Immature natural killer cell (primary cell): ENCODE results near the gene GRIK1. TPM values are rescaled to one million over a fixed set of nuclear protein-coding genes. Genes with fewer than 3 reads are reported as not detected.

Experiments
- DNase-seq, 3 donors: peaks; one replicate each; pipeline ENCODE4 v3.0.0; 2022; ENCODE audit warnings: mixed read lengths in 1 of 3
- H3K27ac Mint-ChIP-seq, 6 donors: one replicate each; pipeline ENCODE4 v1.8.0; 2020; ENCODE audit warnings: mixed read lengths in 6 of 6, mild to moderate bottlenecking in 5 of 6, inconsistent platforms in 4 of 6, moderate library complexity in 3 of 6
- H3K27me3 Mint-ChIP-seq, 3 donors: one replicate each; pipeline ENCODE4 v1.8.0; 2020 to 2021; ENCODE audit warnings: low read depth in 3 of 3, mild to moderate bottlenecking in 3 of 3, mixed read lengths in 3 of 3, moderate library complexity in 3 of 3, inconsistent platforms in 1 of 3
- H3K36me3 Mint-ChIP-seq, 3 donors: one replicate each; pipeline ENCODE4 v1.8.0; 2020; ENCODE audit warnings: mixed read lengths in 3 of 3, inconsistent platforms in 2 of 3, mild to moderate bottlenecking in 2 of 3
- H3K4me1 Mint-ChIP-seq, 2 donors: one replicate each; pipeline ENCODE4 v1.8.0; 2020; ENCODE audit warnings: inconsistent platforms in 2 of 2, mild to moderate bottlenecking in 2 of 2, mixed read lengths in 2 of 2, moderate library complexity in 1 of 2
- H3K4me3 Mint-ChIP-seq, 5 donors: one replicate each; pipeline ENCODE4 v1.8.0; 2020; ENCODE audit warnings: mild to moderate bottlenecking in 5 of 5, mixed read lengths in 5 of 5, inconsistent platforms in 3 of 5, moderate library complexity in 3 of 5
- H3K9me3 Mint-ChIP-seq, 6 donors: one replicate each; pipeline ENCODE4 v1.8.0; 2020; ENCODE audit warnings: mild to moderate bottlenecking in 6 of 6, mixed read lengths in 6 of 6, inconsistent platforms in 4 of 6, moderate library complexity in 3 of 6
- polyA plus RNA-seq, 3 donors: library from polyadenylated mRNA; unstranded; fragments of 300-500 nt; fragmentation: Illumina TruSeq; gene quantifications; one replicate each; pipeline ENCODE4 v1.2.3, GENCODE V29; 2021

GRIK1 gene
- polyA plus RNA-seq, 3 donors from 2014 or later, result not detected

- H3K9me3 Mint-ChIP-seq, result peaks cover 0 to 4% (median 0%) of the 10 kb centered on the region in 6 donors
- H3K4me3 Mint-ChIP-seq, result no peak overlapping the region
- DNase-seq, result no peak
- H3K27me3 Mint-ChIP-seq, result peaks cover 0 to 5% (median under 1%) of the 10 kb centered on the region in 3 donors
- H3K4me1 Mint-ChIP-seq, result no peaks in the 10 kb centered on the region
- no peak overlapping the region for H3K27ac Mint-ChIP-seq
- H3K36me3 Mint-ChIP-seq, result peaks cover 0 to 10% (median 4%) of the 10 kb centered on the region in 3 donors
Measured at GRCh38 chr21:29578306-29578705, 361.5 kb downstream of the GRIK1 start.

- H3K9me3 Mint-ChIP-seq, result peaks cover 0 to 4% (median 0%) of the 10 kb centered on the region in 6 donors
Measured at GRCh38 chr21:29571949-29572348, 367.8 kb downstream of the GRIK1 start.

GRCh38 chr21:29568020-29568697 lies 371.6 kb downstream of the GRIK1 start:
- no peak overlapping the region for H3K27ac Mint-ChIP-seq
- DNase-seq, result no peak
- H3K9me3 Mint-ChIP-seq, result peaks cover 0 to 5% (median 0%) of the 10 kb centered on the region in 6 donors
- no peaks in the 10 kb centered on the region for H3K4me1 Mint-ChIP-seq
- no peak overlapping the region for H3K4me3 Mint-ChIP-seq
- no peaks in the 10 kb centered on the region for H3K36me3 Mint-ChIP-seq
- peaks cover 0 to 1% (median 0%) of the 10 kb centered on the region in 3 donors for H3K27me3 Mint-ChIP-seq

More at GRCh38 chr21:29571949-29572348, 367.8 kb downstream of the GRIK1 start:
- H3K27ac Mint-ChIP-seq, result no peak overlapping the region
- H3K4me1 Mint-ChIP-seq, result no peaks in the 10 kb centered on the region
- DNase-seq, result no peak
- H3K36me3 Mint-ChIP-seq, result peaks cover 0 to 9% (median 2%) of the 10 kb centered on the region in 3 donors
- no peak overlapping the region for H3K4me3 Mint-ChIP-seq
- H3K27me3 Mint-ChIP-seq, result peaks cover 0 to 4% (median 2%) of the 10 kb centered on the region in 3 donors

- Mint-ChIP-seq H3K27ac (no peak overlapping the region), H3K4me1 (no peaks in the 10 kb centered on the region), H3K9me3 (no peaks in the 10 kb centered on the region), H3K27me3 (no peaks in the 10 kb centered on the region), H3K4me3 (no peak overlapping the region), H3K36me3 (peaks cover 3 to 11% (median 10%) of the 10 kb centered on the region in 3 donors)
- no peak for DNase-seq
Measured at GRCh38 chr21:29557931-29558725, 381.7 kb downstream of the GRIK1 start.

GRCh38 chr21:29557200-29557599 lies 382.6 kb downstream of the GRIK1 start:
- DNase-seq, result no peak
- H3K9me3 Mint-ChIP-seq, result peaks cover 0 to 4% (median 0%) of the 10 kb centered on the region in 6 donors
- H3K4me1 Mint-ChIP-seq, result no peaks in the 10 kb centered on the region
- no peaks in the 10 kb centered on the region for H3K27me3 Mint-ChIP-seq
- H3K27ac Mint-ChIP-seq, result no peak overlapping the region
- peaks cover 6 to 11% (median 10%) of the 10 kb centered on the region in 3 donors for H3K36me3 Mint-ChIP-seq
- no peak overlapping the region for H3K4me3 Mint-ChIP-seq

- H3K36me3 Mint-ChIP-seq, result peaks cover 4 to 6% (median 6%) of the 10 kb centered on the region in 3 donors
- no peaks in the 10 kb centered on the region for H3K4me1 Mint-ChIP-seq
- no peak for DNase-seq
- no peak overlapping the region for H3K4me3 Mint-ChIP-seq
- no peak overlapping the region for H3K27ac Mint-ChIP-seq
- no peaks in the 10 kb centered on the region for H3K27me3 Mint-ChIP-seq
- peaks cover 0 to 4% (median 0%) of the 10 kb centered on the region in 6 donors for H3K9me3 Mint-ChIP-seq
Measured at GRCh38 chr21:29555601-29556000, 384.2 kb downstream of the GRIK1 start.

- no peak for DNase-seq
- H3K27ac Mint-ChIP-seq, result no peak overlapping the region
- H3K36me3 Mint-ChIP-seq, result peaks cover 7 to 15% (median 13%) of the 10 kb centered on the region in 3 donors
- no peak overlapping the region for H3K4me3 Mint-ChIP-seq
- no peaks in the 10 kb centered on the region for H3K4me1 Mint-ChIP-seq
- peaks cover 0 to 2% (median 0%) of the 10 kb centered on the region in 3 donors for H3K27me3 Mint-ChIP-seq
- H3K9me3 Mint-ChIP-seq, result peaks cover 0 to 9% (median 1%) of the 10 kb centered on the region in 6 donors
Measured at GRCh38 chr21:29550205-29550604, 389.6 kb downstream of the GRIK1 start.

- Mint-ChIP-seq H3K4me1 (no peaks in the 10 kb centered on the region), H3K27me3 (peaks cover 0 to 2% (median 0%) of the 10 kb centered on the region in 3 donors), H3K27ac (no peak overlapping the region), H3K36me3 (peaks cover 7 to 9% (median 9%) of the 10 kb centered on the region in 3 donors), H3K9me3 (peaks cover 0 to 9% (median 1%) of the 10 kb centered on the region in 6 donors), H3K4me3 (no peak overlapping the region)
- no peak for DNase-seq
Measured at GRCh38 chr21:29549614-29550013, 390.2 kb downstream of the GRIK1 start.

- H3K36me3 Mint-ChIP-seq, result peaks cover 9 to 13% (median 11%) of the 10 kb centered on the region in 3 donors
Measured at GRCh38 chr21:29547998-29548397, 391.8 kb downstream of the GRIK1 start.

GRCh38 chr21:29546071-29546470 lies 393.7 kb downstream of the GRIK1 start:
- no peak overlapping the region for H3K27ac Mint-ChIP-seq
- H3K36me3 Mint-ChIP-seq, result peaks cover 7 to 13% (median 9%) of the 10 kb centered on the region in 3 donors
- peaks cover 0 to 2% (median 1%) of the 10 kb centered on the region in 3 donors for H3K27me3 Mint-ChIP-seq
- no peaks in the 10 kb centered on the region for H3K4me1 Mint-ChIP-seq
- no peak for DNase-seq
- peaks cover 0 to 5% (median 1%) of the 10 kb centered on the region in 6 donors for H3K9me3 Mint-ChIP-seq
- H3K4me3 Mint-ChIP-seq, result no peak overlapping the region

More at GRCh38 chr21:29547998-29548397, 391.8 kb downstream of the GRIK1 start:
- H3K27ac Mint-ChIP-seq, result no peak overlapping the region
- H3K9me3 Mint-ChIP-seq, result peaks cover 0 to 9% (median 1%) of the 10 kb centered on the region in 6 donors
- H3K4me3 Mint-ChIP-seq, result no peak overlapping the region
- peaks cover 0 to 2% (median 0%) of the 10 kb centered on the region in 3 donors for H3K27me3 Mint-ChIP-seq
- DNase-seq, result no peak
- H3K4me1 Mint-ChIP-seq, result no peaks in the 10 kb centered on the region

- Mint-ChIP-seq H3K27me3 (peaks cover 0 to 1% (median 1%) of the 10 kb centered on the region in 3 donors), H3K4me3 (no peak overlapping the region), H3K4me1 (no peaks in the 10 kb centered on the region), H3K9me3 (peaks cover 3 to 12% (median 8%) of the 10 kb centered on the region in 6 donors), H3K36me3 (peaks cover 4 to 13% (median 9%) of the 10 kb centered on the region in 3 donors), H3K27ac (no peak overlapping the region)
- DNase-seq, result no peak
Measured at GRCh38 chr21:29540289-29540688, 399.5 kb downstream of the GRIK1 start.

- H3K27ac Mint-ChIP-seq, result no peak overlapping the region
- no peaks in the 10 kb centered on the region for H3K4me1 Mint-ChIP-seq
- peaks cover 8 to 15% (median 9%) of the 10 kb centered on the region in 3 donors for H3K36me3 Mint-ChIP-seq
Measured at GRCh38 chr21:29538115-29538514, 401.7 kb downstream of the GRIK1 start.

GRCh38 chr21:29534448-29534847 lies 405.3 kb downstream of the GRIK1 start:
- no peak for DNase-seq
- H3K9me3 Mint-ChIP-seq, result peaks cover 3 to 11% (median 8%) of the 10 kb centered on the region in 6 donors
- no peaks in the 10 kb centered on the region for H3K4me1 Mint-ChIP-seq
- H3K36me3 Mint-ChIP-seq, result peaks cover 12 to 19% (median 16%) of the 10 kb centered on the region in 3 donors
- peaks cover 0 to 2% (median 1%) of the 10 kb centered on the region in 3 donors for H3K27me3 Mint-ChIP-seq
- no peak overlapping the region for H3K4me3 Mint-ChIP-seq
- no peak overlapping the region for H3K27ac Mint-ChIP-seq

More at GRCh38 chr21:29538115-29538514, 401.7 kb downstream of the GRIK1 start:
- Mint-ChIP-seq H3K9me3 (peaks cover 3 to 12% (median 8%) of the 10 kb centered on the region in 6 donors), H3K4me3 (no peak overlapping the region), H3K27me3 (peaks cover 0 to 1% (median 1%) of the 10 kb centered on the region in 3 donors)
- no peak for DNase-seq
